DOHH2 (cell line): ENCODE results near the gene RPTOR.

Experiments used
- H3F3A ChIP-seq: fragments of 200-600 bp; sonication (generic), shearing (Covaris generic); 2 replicates; pipeline ENCODE4 v1.6.0; 2016; ENCODE audit warnings: antibody characterized with exemption, mild to moderate bottlenecking; ENCODE audit not compliant: control insufficient read depth, insufficient read depth
- H3K27ac ChIP-seq: fragments of 200-600 bp; sonication (generic); 2 replicates; pipeline ENCODE4 v1.5.1; 2014; ENCODE audit warnings: low read depth, mild to moderate bottlenecking, low read length, moderate library complexity
- H3K27me3 ChIP-seq: fragments of 200-600 bp; sonication (generic); 2 replicates; pipeline ENCODE4 v1.6.1; 2014; ENCODE audit warnings: mild to moderate bottlenecking, low read length, mixed read lengths; ENCODE audit not compliant: control insufficient read depth
- H3K36me3 ChIP-seq: fragments of 200-600 bp; sonication (generic); 2 replicates; pipeline ENCODE4 v1.6.1; 2014; ENCODE audit warnings: mild to moderate bottlenecking, low read length, moderate library complexity, mixed read lengths; ENCODE audit not compliant: control insufficient read depth
- H3K4me1 ChIP-seq: fragments of 200-600 bp; sonication (generic); 2 replicates; pipeline ENCODE4 v1.6.1; 2014; ENCODE audit warnings: mild to moderate bottlenecking, low read length, mixed read lengths; ENCODE audit not compliant: control insufficient read depth
- H3K4me2 ChIP-seq: fragments of 200-600 bp; sonication (generic); 2 replicates; pipeline ENCODE4 v1.6.0; 2014; ENCODE audit warnings: mild to moderate bottlenecking, low read length, moderate library complexity
- H3K4me3 ChIP-seq: fragments of 200-600 bp; sonication (generic); 2 replicates; pipeline ENCODE4 v1.5.1; 2014; ENCODE audit warnings: mild to moderate bottlenecking, low read length, mixed read lengths
- H3K79me2 ChIP-seq: fragments of 200-600 bp; sonication (generic); 2 replicates; pipeline ENCODE4 v1.6.1; 2014; ENCODE audit warnings: mild to moderate bottlenecking, low read length, mixed read lengths; ENCODE audit not compliant: control insufficient read depth
- H3K9me2 ChIP-seq: fragments of 200-600 bp; sonication (generic); replicated peaks from 2 replicates; pipeline ENCODE4 v1.6.1; 2014; ENCODE audit warnings: mild to moderate bottlenecking, low read length, mixed read lengths; ENCODE audit not compliant: control insufficient read depth
- H3K9me3 ChIP-seq: fragments of 200-600 bp; sonication (generic); 2 replicates; pipeline ENCODE4 v1.6.1; 2014; ENCODE audit warnings: antibody characterized with exemption, low read length, mixed read lengths; ENCODE audit not compliant: control insufficient read depth, insufficient read depth
- H4K20me1 ChIP-seq: fragments of 200-600 bp; sonication (generic); 2 replicates; pipeline ENCODE4 v1.6.0; 2014; ENCODE audit warnings: low read depth, mild to moderate bottlenecking, antibody characterized with exemption, low read length, moderate library complexity; ENCODE audit not compliant: control insufficient read depth, insufficient read depth
- EZH2phosphoT487 ChIP-seq: fragments of 200-600 bp; sonication (generic); IDR thresholded peaks from 2 replicates; pipeline ENCODE4 v1.6.1; 2017; ENCODE audit warnings: borderline replicate concordance, mild to moderate bottlenecking, antibody characterized with exemption, low read length, moderate library complexity, mixed read lengths
- TF ChIP-seq, protein P1 (sequence below): fragments of 200-600 bp; sonication (generic); IDR thresholded peaks from one replicate; pipeline ENCODE4 v1.5.1; 2014; ENCODE audit warnings: antibody characterized with exemption, mild to moderate bottlenecking, low read depth, low read length; ENCODE audit not compliant: poor library complexity, severe bottlenecking

Gene RPTOR

DNA sequence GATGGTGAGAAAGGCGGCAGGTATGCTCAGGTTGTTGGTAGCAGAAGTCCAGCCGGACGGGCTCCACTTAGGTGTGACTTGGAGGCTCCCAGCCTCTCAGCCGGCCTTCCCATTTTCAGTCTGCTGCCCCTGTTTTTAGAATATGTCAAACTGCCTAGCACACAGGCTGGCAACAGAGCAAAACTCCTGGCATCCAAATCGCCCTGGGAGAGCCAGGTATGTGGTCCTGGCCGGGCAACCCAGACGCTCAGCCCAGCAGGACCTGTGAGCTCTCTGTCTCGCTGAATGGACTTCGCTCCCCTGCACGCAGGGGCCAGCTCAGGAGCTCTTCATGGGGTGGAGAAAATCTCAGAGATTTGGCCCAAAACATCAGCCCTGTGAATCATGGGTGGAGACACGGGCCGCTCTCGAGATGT lies 299.1 kb downstream of the RPTOR start:
- Histone ChIP-seq H4K20me1 (no peaks in the 10 kb centered on the region), H3K36me3 (peaks cover 23% of the 10 kb centered on the region)

GRCh38 chr17:80844418-80844990 lies 299.9 kb downstream of the RPTOR start:
- no peaks in the 10 kb centered on the region for H3K27me3 ChIP-seq
- H3K4me1 ChIP-seq = peaks cover 9% of the 10 kb centered on the region
- H4K20me1 ChIP-seq = no peaks in the 10 kb centered on the region
- H3K4me3 ChIP-seq = no peak overlapping the region
- no peak overlapping the region for H3K27ac ChIP-seq
- H3K9me3 ChIP-seq = peaks cover 3% of the 10 kb centered on the region; the same call in 1 of the 2 replicates
- H3K36me3 ChIP-seq = peaks cover 15% of the 10 kb centered on the region
- H3K4me2 ChIP-seq = no peak overlapping the region
- H3F3A ChIP-seq = no peaks in the 10 kb centered on the region
- no peaks in the 10 kb centered on the region for H3K9me2 ChIP-seq
- H3K79me2 ChIP-seq = no peaks in the 10 kb centered on the region
- TF ChIP-seq EZH2phosphoT487 = no peak
- TF ChIP-seq, protein P1, sequence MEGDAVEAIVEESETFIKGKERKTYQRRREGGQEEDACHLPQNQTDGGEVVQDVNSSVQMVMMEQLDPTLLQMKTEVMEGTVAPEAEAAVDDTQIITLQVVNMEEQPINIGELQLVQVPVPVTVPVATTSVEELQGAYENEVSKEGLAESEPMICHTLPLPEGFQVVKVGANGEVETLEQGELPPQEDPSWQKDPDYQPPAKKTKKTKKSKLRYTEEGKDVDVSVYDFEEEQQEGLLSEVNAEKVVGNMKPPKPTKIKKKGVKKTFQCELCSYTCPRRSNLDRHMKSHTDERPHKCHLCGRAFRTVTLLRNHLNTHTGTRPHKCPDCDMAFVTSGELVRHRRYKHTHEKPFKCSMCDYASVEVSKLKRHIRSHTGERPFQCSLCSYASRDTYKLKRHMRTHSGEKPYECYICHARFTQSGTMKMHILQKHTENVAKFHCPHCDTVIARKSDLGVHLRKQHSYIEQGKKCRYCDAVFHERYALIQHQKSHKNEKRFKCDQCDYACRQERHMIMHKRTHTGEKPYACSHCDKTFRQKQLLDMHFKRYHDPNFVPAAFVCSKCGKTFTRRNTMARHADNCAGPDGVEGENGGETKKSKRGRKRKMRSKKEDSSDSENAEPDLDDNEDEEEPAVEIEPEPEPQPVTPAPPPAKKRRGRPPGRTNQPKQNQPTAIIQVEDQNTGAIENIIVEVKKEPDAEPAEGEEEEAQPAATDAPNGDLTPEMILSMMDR = no peak

More for the DNA sequence above, 299.1 kb downstream of the RPTOR start:
- no peak overlapping the region for H3K27ac ChIP-seq
- H3K4me2 ChIP-seq = no peak overlapping the region
- TF ChIP-seq, protein P1 = no peak
- TF ChIP-seq EZH2phosphoT487 = no peak
- H3K4me1 ChIP-seq = peaks cover 9% of the 10 kb centered on the region
- H3K9me3 ChIP-seq = peaks cover 3% of the 10 kb centered on the region; the same call in 1 of the 2 replicates
- no peaks in the 10 kb centered on the region for H3K27me3 ChIP-seq
- H3F3A ChIP-seq = no peaks in the 10 kb centered on the region
- no peaks in the 10 kb centered on the region for H3K79me2 ChIP-seq
- no peak overlapping the region for H3K4me3 ChIP-seq
- no peaks in the 10 kb centered on the region for H3K9me2 ChIP-seq

DNA sequence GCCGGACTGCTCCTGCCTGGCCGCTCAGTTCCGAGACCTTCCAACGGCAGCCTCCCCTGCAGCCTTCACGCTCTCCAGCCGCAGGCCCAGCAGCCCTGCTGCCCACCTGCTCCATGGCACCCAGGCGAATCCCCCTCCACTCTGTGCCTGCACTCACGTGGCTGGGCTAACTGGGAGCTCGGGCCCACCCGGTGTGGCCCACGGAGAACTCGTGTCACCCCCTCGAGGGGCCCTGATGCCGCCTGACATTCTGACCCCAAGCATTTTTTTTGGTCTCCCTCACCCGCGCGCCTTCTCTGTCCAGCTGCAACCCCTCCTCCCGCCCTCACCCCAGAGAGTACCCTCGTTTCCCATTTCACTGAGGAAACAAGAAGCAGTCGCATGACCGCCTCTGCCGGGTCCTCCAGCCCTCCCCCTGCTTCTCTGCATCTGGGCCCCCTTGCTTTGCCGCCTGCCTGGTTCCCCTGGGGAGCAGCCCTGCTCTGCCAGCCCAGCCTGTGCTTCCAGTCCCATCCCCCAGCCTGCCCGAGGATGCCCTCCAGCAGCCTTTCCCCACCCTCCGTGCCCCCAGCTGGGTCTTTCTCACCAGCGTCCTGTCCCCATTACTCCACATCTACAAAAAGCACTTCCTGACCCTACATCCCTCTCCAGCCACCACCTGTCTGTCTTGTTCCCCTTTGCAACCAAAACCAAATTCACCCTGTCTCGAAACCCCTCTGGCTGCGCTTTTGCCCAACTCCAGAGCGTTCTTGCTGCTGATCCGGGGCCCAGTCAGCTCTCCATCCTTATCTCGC lies 300.6 kb downstream of the RPTOR start:
- Histone ChIP-seq H3K4me3 (no peak overlapping the region), H3K4me1 (peaks cover 9% of the 10 kb centered on the region), H3K9me3 (no peaks in the 10 kb centered on the region), H3K27ac (no peak overlapping the region), H3K36me3 (peaks cover 9% of the 10 kb centered on the region; the same call in 1 of the 2 replicates), H3F3A (no peaks in the 10 kb centered on the region), H3K9me2 (no peaks in the 10 kb centered on the region), H3K79me2 (no peaks in the 10 kb centered on the region), H3K27me3 (no peaks in the 10 kb centered on the region), H3K4me2 (no peak overlapping the region), H4K20me1 (no peaks in the 10 kb centered on the region)
- TF ChIP-seq, protein P1 = no peak
- no peak for TF ChIP-seq EZH2phosphoT487
